GM12873 (cell line): Measurements from ENCODE around the gene CHODL.

Experiments
- CTCF ChIP-seq: IDR thresholded peaks from 2 replicates; pipeline ENCODE4 v1.5.1; 2012; ENCODE audit warnings: low read depth, mild to moderate bottlenecking, moderate library complexity, low read length, control low read depth; ENCODE audit not compliant: insufficient read depth; ENCODE audit errors: missing control alignments

Gene CHODL

GRCh38 chr21:18285379-18285778 is 40.7 kb downstream of the CHODL start:
- TF ChIP-seq CTCF = no peak

DNA sequence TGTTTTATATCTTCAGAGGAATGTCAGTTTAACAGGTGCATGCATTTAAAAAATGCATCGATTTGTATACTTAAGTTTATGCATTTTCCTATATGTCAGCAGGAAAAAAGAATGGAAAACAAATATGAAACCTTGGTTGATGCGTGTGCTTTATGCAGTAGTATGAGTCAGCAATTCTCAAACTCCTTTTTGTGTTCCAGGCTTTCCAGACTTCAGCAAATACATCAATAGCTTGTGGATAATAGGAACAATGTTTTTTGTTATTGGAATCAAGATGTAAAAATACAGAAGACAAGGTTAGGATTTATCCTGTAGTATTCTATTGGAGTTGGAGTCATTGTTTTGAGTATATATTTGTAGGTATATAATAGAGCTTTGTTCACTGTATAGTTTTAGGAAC is 45.2 kb downstream of the CHODL start:
- TF ChIP-seq CTCF = no peak

- TF ChIP-seq CTCF = no peak
Measured at GRCh38 chr21:18294100-18294499, 49.5 kb downstream of the CHODL start.

- TF ChIP-seq CTCF = no peak
Measured at GRCh38 chr21:18298228-18298627, 53.6 kb downstream of the CHODL start.
